Tibial nerve (tissue), 4 donors: ENCODE results near the gene TXNRD3.

Experiments
- CTCF ChIP-seq, 5 experiments: fragments of 200-600 bp in 3 of 5; fragments of 450-650 bp in 2 of 5; sonication (generic) in 3 of 5; IDR thresholded peaks; one replicate each; pipeline ENCODE4 v1.5.1; 2016 to 2019; ENCODE audit warnings: antibody characterized with exemption in 5 of 5, mild to moderate bottlenecking in 3 of 5, moderate library complexity in 2 of 5
- EP300 ChIP-seq, 2 donors: sonication (generic); formaldehyde crosslinking; IDR thresholded peaks; one replicate each; pipeline ENCODE4 v1.6.1; 2017; ENCODE audit warnings: antibody characterized with exemption in 2 of 2, mild to moderate bottlenecking in 1 of 2
- POLR2A ChIP-seq, 2 donors: fragments of 450-650 bp; IDR thresholded peaks; one replicate each; pipeline ENCODE4 v1.6.1; 2017; ENCODE audit warnings: antibody characterized with exemption in 2 of 2, mild to moderate bottlenecking in 2 of 2, moderate library complexity in 2 of 2

GRCh38 chr3:126682009-126682408 is 27.1 kb upstream of the TXNRD3 start:
- TF ChIP-seq POLR2A (IDR thresholded peaks at IDR 0.05) (no peak), CTCF (IDR thresholded peaks at IDR 0.05) (no peak), EP300 (IDR thresholded peaks at IDR 0.05) (no peak)
